Retinal pigment epithelial cell (primary cell): ENCODE measurements around the gene PRDM16.

Experiments
- DNase-seq: peaks from one replicate; pipeline ENCODE4 v3.0.0-alpha.2; 2010; ENCODE audit warnings: low read depth
- H3K4me3 ChIP-seq: 2 replicates; pipeline ENCODE4 v1.5.1; 2011; ENCODE audit warnings: mild to moderate bottlenecking, low read length, control low read depth, moderate library complexity
- CTCF ChIP-seq: conservative IDR thresholded peaks from 2 replicates; pipeline ENCODE4 v1.5.1; 2011; ENCODE audit warnings: low read depth, low read length, control low read depth, inconsistent platforms

Gene PRDM16

GRCh38 chr1:3255680-3256079 lies 186.7 kb downstream of the PRDM16 start:
- no peak for TF ChIP-seq CTCF
- no peak for DNase-seq
- H3K4me3 ChIP-seq: no peak overlapping the region

- no peak overlapping the region for H3K4me3 ChIP-seq
- TF ChIP-seq CTCF: no peak
- DNase-seq: no peak
Observed at GRCh38 chr1:3257788-3258187, 188.8 kb downstream of the PRDM16 start.

- no peak for TF ChIP-seq CTCF
- no peak for DNase-seq
- no peak overlapping the region for H3K4me3 ChIP-seq
Observed at GRCh38 chr1:3258386-3259003, 189.5 kb downstream of the PRDM16 start.

- no peak for TF ChIP-seq CTCF
- no peak for DNase-seq
- H3K4me3 ChIP-seq: no peak overlapping the region
Observed at GRCh38 chr1:3259020-3259419, 190.0 kb downstream of the PRDM16 start.

- no peak overlapping the region for H3K4me3 ChIP-seq
- no peak for DNase-seq
- no peak for TF ChIP-seq CTCF
Observed at GRCh38 chr1:3261007-3261968, 192.3 kb downstream of the PRDM16 start.

- no peak for TF ChIP-seq CTCF
- no peak overlapping the region for H3K4me3 ChIP-seq
- DNase-seq: no peak
Observed at GRCh38 chr1:3261969-3262579, 193.1 kb downstream of the PRDM16 start.
